Uterus (tissue), 2 donors: ENCODE results near the gene GTPBP4.

Source experiments
- CTCF ChIP-seq, 4 experiments: fragments of 200-600 bp in 2 of 4; fragments of 450-650 bp in 2 of 4; sonication (generic) in 2 of 4; IDR thresholded peaks; one replicate each; pipeline ENCODE4 v1.5.1; 2016 to 2019; ENCODE audit warnings: antibody characterized with exemption in 4 of 4, mild to moderate bottlenecking in 2 of 4, moderate library complexity in 1 of 4
- POLR2A ChIP-seq, 2 donors: fragments of 450-650 bp; IDR thresholded peaks; one replicate each; pipeline ENCODE4 v1.6.1; 2016; ENCODE audit warnings: antibody characterized with exemption in 2 of 2, mild to moderate bottlenecking in 1 of 2, moderate library complexity in 1 of 2

- TF ChIP-seq CTCF (IDR thresholded peaks at IDR 0.05) = no peak
- no peak for TF ChIP-seq POLR2A (IDR thresholded peaks at IDR 0.05)
Measured at GRCh38 chr10:963655-964054, 24.6 kb upstream of the GTPBP4 start.
